AG10803 (cell line): ENCODE measurements around the gene DDX3X.

Source experiments
- DNase-seq: peaks from one replicate; pipeline ENCODE4 v3.0.0; 2010; ENCODE audit warnings: low read depth
- H3K4me3 ChIP-seq: 2 replicates; pipeline ENCODE4 v1.5.1; 2011; ENCODE audit warnings: mild to moderate bottlenecking, low read length, control low read depth
- TF ChIP-seq, protein P1 (sequence below): conservative IDR thresholded peaks from 2 replicates; pipeline ENCODE4 v1.5.1; 2011; ENCODE audit warnings: mild to moderate bottlenecking, low read length, control low read depth, inconsistent platforms

DDX3X gene

DNA sequence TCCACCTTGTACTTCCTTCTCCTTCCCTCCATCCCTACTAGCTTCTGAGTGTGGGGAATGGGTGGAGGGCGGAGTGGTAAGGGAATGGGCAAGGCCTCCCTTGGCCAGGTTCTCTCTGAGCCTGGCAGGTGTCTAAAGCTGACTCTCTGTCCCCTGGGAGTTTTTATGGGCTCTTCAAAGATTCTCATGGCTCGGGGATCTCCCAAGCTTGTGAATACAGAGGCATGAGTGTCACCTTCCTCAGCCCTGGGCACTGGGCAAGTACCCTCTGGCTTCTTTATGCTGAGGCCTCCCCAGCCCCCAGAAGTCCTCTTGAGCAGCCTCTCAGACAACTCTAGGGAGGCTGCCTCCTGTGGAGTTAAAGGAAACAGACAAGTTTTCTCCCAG, 32.5 kb upstream of the DDX3X start:
- DNase-seq: no peak
- TF ChIP-seq, protein P1, sequence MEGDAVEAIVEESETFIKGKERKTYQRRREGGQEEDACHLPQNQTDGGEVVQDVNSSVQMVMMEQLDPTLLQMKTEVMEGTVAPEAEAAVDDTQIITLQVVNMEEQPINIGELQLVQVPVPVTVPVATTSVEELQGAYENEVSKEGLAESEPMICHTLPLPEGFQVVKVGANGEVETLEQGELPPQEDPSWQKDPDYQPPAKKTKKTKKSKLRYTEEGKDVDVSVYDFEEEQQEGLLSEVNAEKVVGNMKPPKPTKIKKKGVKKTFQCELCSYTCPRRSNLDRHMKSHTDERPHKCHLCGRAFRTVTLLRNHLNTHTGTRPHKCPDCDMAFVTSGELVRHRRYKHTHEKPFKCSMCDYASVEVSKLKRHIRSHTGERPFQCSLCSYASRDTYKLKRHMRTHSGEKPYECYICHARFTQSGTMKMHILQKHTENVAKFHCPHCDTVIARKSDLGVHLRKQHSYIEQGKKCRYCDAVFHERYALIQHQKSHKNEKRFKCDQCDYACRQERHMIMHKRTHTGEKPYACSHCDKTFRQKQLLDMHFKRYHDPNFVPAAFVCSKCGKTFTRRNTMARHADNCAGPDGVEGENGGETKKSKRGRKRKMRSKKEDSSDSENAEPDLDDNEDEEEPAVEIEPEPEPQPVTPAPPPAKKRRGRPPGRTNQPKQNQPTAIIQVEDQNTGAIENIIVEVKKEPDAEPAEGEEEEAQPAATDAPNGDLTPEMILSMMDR: no peak
- H3K4me3 ChIP-seq: no peak overlapping the region

DNA sequence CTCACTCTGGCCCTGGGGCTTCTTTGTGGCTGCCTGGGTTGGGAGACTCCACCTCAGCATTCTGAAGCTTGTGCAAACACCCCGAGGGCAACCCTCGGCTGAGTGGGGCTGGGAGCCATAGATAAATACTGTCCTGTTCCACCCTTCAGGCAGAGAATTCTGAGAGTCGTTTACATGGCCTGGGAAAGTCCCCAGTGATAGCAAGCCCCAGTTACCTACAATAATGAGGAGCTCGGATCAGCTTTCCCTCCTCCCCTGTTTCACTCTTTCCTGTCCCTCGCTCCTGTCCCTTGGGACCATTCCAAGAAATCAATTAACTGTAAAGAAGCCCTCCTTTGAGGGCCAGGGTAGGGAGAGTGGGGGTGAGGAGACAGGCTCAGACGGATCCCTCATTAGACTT, 31.6 kb upstream of the DDX3X start:
- no peak for DNase-seq
- no peak overlapping the region for H3K4me3 ChIP-seq
- TF ChIP-seq, protein P1: no peak

DNA sequence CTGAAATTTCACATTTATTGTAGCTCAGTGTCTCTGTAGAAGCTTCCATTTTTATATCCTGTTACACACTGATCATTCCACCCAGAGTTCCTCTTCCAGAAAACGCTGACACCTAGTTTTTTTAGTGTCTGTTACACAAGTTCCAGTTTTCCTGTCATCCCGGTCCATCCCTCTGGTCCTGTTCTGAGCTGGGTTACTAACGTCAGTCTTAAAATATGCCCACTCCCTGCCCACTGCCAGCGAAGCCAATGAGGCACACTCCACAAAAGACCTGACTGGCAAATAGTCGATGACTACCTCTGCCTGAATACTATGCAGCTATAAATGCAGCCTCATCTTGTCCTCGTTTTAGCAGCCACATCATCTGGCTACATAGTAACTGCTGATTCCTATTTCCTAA, 30.9 kb upstream of the DDX3X start:
- DNase-seq: peak; percentile 13
- no peak overlapping the region for H3K4me3 ChIP-seq
- TF ChIP-seq, protein P1: no peak

DNA sequence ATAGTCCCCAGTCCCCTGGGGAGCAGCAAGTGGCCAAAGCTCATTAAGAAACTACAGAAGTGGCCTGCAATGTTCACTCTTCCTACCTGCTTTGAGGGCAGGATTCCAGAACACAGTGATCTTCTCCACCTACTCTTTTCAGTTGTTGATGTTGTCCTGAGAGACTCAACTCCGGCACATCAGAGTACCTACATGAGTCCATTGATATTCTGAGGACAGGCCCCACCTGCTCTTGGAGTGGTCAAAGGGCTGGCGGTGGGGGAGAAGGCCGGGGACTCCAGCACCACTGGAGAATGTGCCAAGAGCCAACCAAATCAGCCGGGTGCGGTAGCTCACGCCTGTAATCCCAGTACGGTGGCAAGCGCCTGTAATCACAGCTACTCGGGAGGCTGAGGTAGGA, 29.8 kb upstream of the DDX3X start:
- TF ChIP-seq, protein P1: no peak
- DNase-seq: no peak

DNA sequence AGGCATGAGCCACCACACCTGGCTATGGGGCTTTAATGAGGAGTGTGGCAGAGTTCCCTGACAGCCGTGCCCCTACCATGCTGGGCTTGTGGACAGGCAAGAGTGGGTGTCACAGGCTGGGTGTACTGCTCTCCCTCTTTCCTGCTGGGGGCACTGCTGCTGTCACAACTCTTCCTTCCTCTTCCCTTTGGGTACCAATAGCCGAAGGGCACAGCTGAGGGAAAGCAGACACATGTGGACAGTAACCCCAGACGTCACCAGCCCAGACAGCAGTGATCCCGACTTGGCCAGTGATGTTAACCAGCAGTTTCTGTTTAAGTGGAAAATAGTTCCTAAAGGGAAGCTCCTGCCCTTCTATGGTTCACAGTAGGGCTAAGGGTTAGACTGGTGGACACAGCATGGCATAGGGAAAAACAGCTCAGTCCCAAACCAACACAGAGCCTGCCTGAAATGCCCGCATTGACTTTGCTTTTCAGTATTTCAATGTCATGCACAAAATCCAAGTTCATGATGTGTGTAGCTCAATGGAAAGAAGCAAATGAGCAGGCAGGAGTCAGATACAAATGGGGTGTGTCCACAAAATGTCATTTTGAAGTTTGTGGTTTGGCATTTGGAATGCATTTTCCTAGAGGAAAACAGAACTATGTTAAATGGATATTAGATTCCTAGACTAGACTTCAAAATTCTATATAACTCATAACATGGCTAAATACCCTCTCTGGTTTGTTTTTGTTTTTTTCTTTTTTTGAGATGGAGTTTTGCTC, 24.9 kb upstream of the DDX3X start:
- H3K4me3 ChIP-seq: no peak overlapping the region
- TF ChIP-seq, protein P1: no peak
- peak; percentile 22 for DNase-seq

More for the DNA sequence above, 29.8 kb upstream of the DDX3X start:
- no peak overlapping the region for H3K4me3 ChIP-seq

DNA sequence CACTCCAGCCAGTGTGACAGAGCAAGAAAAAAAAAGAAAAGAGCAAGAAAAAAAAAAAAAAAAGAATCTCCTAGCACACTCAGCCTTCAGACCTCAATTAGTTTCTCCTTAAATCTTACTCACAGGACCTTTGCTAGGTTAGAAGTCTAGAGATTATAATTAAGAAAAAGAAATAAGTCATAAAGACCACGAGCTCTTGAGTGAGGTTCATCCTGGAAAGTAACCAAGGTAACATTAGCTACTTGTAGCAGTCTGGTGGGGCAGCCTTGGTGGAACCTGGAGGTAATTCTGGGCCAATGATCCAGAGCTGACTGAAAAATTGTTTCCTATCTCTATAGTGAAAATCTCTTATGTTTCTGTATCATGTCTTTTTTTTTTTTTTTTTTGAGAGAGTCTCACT, 21.2 kb upstream of the DDX3X start:
- TF ChIP-seq, protein P1: no peak
- DNase-seq: no peak
- no peak overlapping the region for H3K4me3 ChIP-seq

DNA sequence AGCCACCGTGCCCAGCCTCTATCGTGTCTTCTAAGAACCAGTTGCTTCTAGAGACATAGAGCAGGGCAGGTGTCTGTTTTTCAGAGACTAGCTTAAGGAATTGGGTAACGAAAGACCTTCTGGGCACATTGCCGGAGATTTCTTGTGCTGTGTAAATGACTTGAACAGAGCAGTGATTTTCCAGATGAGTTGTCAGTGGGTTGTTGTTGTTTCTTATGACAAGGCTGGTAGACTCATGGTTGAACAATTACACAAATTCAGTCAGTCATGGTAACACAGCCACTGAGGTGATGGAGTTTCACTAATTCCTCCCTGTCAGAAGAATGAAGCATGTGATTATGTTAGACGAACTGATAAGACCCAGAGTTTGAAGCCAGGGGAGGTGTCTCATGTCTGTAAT, 20.5 kb upstream of the DDX3X start:
- no peak overlapping the region for H3K4me3 ChIP-seq
- TF ChIP-seq, protein P1: no peak
- DNase-seq: peak; percentile 76
